ENCODE measurements around the gene CALHM6.
A peak's percentile ranks its signal among the peaks of the same experiment; 100 is the strongest.

Gene CALHM6

DNA sequence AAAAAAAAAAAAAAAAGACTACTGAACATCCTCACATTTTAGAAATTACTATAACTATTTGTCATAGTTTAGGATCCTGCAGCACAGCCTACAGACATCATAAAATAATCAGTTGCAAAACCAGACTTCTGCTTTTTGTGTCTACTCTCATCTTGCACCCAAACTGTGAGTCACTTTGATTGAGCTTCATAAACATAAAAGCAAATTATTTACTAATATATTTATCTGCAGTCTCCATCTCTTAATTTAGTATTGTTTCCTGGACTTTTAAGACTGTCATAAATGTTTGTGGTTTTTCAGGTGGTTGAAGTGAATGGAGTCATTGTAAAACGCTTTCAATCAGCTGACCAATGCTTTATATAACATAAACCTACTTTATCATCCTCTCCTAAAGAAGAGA is 14.8 kb upstream of the CALHM6 start:
- DNase-seq: no peak

DNA sequence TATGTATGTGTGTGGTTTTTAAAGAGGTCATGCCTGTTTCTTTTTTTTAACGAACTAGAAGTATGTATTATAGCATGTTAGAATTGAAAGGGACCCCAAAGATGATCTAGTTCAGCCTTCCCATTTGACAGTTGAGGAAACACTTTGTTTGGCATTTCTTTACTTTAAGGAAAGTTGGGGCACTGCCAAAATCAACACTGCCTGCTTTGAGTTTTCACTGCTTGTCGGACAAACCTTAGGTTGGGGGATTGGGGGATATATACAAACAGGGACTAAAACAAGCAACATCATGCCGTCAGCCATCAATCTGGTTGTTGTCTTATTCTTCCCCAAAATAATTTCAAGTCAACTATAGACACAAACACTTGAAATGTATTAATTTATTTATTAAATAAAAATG is 14.1 kb upstream of the CALHM6 start:
- no peak for DNase-seq

DNA sequence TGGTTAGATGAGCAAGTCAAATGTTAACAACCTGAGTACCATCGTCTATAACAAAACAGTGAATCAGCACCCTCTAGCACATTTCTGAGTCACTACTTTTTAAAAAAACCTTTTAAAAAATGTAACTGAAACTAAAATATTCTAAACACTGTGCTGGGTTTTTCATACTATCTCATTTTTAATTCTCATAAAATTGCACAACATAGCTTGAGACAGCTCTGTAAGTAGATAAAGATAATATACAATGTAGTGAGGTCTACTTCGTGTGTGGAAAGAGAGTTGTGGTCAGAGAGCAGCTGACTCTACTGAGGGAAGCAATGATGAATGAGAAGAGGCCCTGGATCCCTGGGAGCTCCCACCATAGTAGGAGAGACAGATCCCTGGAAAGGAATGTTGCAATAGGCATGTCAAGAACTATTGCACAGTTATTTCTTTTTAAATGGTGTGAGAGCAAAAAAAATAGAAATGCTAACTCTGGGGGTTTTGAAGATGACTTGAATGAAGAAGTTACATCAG is 13.6 kb upstream of the CALHM6 start:
- DNase-seq: no peak

- DNase-seq: no peak
Measured at GRCh38 chr6:116449565-116449964, 11.6 kb upstream of the CALHM6 start.

DNA sequence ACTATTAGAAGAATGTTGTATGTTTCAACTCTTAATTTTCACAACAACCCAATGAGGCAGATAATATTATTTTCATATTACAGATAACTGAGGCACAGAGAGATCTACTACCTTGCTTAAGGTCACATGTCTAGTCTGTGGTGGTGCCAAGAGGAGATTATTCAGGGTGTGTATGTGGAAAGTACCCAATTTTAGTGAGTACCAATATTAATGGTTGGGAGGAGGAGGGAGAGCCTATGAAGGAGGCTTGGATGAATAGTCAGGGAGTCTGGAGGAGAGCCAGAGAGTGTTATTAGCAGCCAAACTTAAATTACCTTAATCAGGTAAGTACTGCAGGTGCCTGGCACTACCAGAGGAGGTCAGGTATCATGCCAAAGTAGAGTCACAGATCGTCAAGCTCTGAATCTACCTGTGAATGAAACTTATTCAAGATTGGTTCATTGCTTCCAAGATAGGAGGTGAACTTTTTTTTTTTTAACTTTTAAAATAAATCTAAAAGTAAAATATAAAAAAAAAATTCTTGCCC is 10.9 kb upstream of the CALHM6 start:
- no peak for DNase-seq

DNA sequence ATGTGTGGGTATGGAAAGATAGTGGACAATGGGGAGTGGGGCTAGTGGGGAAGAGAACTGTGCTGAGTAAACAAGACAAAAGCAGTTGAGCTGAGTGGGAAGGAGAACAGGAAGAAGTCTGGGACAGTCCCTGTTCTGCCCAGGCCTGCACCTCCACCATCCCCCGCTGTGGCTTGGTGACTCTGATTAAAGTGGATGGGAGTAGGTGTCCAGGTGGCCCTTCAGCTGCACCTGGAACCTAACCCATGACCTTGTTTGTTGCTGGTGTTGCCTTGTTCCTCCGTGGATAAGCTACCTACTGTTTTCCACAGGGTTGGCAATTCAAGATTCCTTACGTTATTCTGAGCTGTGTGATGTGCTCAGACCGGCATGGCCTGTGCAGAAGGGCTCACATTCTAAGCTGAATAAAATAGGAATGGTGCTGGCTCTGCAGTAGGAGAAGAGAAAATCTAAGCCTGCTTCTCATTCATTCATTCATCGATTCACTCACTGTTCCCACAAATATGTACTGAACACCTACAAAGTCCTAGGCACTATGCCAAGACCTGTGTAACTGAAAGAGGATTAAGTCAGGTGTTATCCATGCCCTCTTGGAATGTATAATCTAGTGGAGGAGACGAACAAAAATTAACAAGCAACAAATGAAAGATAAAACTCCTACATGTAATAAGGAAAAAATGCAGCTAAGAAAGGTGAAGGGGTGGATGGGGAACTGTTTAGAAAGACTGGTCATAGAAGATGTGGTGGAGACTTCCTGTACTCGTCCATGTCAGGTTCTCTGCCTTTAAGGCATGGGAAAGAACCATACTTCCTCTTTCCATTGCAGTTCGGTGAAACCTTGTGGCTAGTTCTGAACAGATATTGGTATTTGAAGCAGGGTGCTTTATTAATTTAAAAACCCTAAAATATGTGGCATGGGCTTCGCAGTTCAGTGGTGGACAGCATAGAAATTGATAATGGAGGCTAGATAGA is 10.1 kb upstream of the CALHM6 start:
- DNase-seq: no peak

DNA sequence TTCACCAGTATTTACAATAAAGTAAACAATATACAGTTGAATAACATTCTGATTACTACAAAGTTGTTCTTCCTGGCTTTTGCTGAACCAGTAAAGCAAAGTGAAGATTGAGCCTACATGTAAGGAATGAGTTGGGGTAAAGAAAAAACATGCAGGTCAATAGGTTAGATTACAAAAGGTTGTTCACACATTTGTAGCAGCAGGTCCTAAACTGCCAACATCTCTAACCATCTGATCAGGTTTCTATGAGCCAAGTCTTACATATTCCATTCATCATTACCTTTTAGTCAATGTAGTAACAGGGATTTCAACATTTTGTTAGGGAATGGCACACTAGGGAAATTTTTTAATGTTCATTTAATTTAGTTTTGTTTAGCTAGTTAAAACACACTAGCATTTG is 9.3 kb upstream of the CALHM6 start:
- no peak for DNase-seq

DNA sequence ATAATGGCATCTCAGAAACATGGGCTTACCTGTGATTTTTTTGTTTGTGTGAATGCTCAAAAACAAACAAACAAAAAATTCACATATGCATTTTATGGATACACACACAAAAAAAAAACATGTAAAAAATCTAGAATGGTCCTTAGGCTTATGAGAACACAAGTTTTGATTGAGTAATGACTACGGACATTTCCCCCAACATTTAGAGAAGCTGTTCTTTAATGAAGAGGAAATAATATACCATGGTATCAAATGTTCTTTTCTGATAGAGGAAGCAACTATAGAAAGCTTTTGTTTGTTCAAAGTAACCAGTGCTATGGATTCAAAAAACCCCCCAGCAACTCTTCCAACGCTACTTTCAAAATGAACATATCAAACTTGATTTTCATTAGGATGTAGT is 8.6 kb upstream of the CALHM6 start:
- DNase-seq: no peak

- no peak for DNase-seq
Measured at GRCh38 chr6:116456106-116456505, 5.1 kb upstream of the CALHM6 start.

DNA sequence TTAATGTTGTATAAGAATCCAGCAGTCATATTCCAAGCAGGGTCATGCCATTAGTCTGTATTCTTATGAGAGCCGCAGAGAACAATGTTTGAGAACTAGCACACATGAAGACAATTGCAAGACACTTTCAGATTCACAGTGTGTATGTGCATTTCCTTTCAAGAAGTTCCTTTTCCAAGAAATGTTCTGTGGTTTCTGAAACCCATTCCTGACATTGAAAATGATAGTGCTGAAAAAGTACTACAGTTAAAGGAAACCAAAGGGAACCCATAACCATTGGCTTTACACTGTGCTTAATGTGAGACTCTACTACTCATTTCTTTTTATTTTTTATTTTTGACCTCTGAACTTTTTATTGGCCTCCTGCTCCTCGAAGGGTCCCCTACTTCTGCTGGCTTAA is 4.2 kb upstream of the CALHM6 start:
- DNase-seq: no peak

DNA sequence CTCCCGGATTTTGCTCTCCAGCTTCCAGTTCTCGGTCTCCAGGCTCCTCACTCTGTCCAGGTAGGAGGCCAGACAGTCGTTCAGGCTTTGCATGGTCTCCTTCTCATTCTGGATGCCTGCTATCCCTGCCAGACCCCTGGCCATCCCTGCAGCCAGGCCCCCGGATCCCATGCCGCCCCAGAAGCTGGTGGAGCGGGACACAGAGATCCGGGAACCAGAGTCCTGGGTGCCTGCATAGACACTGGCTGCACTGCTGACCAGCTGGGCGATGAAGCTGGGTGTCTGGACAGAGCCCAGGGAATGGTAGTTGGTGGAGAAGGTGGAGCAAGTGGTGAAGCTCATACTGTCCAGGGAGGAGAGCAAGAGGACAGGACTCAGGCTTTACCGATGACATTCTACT is 2.9 kb upstream of the CALHM6 start:
- no peak for DNase-seq

- no peak for DNase-seq
Measured at GRCh38 chr6:116459927-116460326, 1.2 kb upstream of the CALHM6 start.

DNA sequence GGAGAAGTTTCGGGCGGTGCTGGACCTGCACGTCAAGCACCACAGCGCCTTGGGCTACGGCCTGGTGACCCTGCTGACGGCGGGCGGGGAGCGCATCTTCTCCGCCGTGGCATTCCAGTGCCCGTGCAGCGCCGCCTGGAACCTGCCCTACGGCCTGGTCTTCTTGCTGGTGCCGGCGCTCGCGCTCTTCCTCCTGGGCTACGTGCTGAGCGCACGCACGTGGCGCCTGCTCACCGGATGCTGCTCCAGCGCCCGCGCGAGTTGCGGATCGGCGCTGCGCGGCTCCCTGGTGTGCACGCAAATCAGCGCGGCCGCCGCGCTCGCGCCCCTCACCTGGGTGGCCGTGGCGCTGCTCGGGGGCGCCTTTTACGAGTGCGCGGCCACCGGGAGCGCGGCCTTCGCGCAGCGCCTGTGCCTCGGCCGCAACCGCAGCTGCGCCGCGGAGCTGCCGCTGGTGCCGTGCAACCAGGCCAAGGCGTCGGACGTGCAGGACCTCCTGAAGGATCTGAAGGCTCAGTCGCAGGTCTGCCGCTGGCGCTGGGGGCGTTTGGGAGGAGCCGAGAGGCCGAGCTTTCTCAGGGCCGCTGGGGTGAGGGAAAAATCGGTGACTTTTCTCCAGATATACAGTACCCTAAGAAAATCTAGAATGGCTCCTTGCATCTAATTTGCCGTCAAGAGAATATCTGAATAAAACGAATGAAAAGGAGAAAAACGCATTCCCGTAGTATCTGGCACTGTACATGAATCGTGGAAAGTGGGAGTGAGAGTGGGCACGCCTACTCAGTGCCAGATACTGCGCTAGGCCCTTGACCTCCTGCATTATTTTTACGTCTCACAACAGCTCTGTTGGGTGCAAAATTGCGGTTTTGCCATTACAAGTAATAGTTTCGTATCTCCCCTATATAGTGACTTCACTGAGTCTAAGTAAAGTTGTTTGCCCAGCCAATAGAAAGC is 1.0 kb downstream of the CALHM6 start:
- peak; percentile 63 for DNase-seq

GRCh38 chr6:116463301-116463700 is 2.1 kb downstream of the CALHM6 start:
- no peak for DNase-seq

- no peak for DNase-seq
Measured at GRCh38 chr6:116465246-116465645, 4.1 kb downstream of the CALHM6 start.

- no peak for DNase-seq
Measured at GRCh38 chr6:116467096-116467495, 5.9 kb downstream of the CALHM6 start.

- DNase-seq: no peak
Measured at GRCh38 chr6:116467514-116467913, 6.3 kb downstream of the CALHM6 start.

GRCh38 chr6:116468293-116468692 is 7.1 kb downstream of the CALHM6 start:
- no peak for DNase-seq

DNA sequence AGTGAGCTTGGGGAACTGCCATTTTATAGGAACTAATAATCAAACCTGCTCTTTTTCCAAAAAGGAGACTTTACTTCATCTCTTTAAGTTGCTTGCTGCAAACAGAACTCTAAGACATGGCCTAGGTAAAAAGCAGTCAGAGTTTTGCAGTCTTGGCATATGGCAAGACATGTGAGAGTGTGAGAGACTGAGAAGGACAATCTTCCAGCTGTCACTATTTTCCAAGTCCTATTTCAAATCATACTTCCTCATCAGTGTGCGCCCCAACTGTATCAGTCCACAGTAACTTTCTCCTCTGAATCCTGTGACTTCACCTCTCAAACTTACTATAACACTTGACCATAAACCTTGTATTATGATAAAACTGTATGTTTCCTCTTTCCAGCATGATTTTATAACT is 10.4 kb downstream of the CALHM6 start:
- DNase-seq: no peak

DNA sequence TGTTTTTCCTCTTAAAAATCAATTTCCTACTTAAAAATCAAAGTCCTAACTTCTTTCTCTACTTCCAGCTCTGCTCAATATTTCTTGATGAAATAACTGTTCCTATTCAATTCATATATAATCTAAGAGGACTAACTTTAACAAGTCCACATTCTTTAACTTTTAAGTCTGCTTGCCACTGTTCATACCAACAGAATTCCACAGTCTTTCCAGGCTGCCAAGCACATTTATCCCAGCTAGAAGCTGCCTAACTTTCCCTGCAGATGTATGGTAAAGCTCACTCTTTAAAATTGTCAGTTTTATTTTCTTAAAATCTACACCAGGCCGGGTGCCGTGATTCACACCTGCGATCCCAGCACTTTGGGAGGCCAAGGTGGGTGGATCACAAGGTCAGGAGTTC is 11.5 kb downstream of the CALHM6 start:
- DNase-seq: no peak

DNA sequence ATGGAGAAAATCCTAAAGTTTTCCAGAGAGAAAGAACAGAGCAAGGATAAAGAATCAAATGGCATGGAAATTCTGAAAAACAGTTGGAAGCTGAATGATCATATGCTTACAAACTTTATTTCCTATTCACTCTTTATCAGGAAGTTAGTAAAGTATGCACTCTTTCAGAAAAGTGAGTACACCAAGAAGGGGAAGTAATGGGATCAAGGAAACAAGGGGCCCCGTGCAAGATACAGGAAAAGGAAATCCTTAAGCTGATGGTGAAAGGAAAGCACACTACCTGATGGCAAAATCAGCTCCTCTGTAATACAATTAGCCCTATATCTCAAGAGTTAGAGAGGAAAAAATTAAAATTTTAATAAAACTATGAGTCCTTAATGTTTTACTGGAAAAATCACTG is 14.0 kb downstream of the CALHM6 start:
- no peak for DNase-seq

GRCh38 chr6:116476002-116476678 is 15.0 kb downstream of the CALHM6 start:
- peak; percentile 47 for DNase-seq

DNA sequence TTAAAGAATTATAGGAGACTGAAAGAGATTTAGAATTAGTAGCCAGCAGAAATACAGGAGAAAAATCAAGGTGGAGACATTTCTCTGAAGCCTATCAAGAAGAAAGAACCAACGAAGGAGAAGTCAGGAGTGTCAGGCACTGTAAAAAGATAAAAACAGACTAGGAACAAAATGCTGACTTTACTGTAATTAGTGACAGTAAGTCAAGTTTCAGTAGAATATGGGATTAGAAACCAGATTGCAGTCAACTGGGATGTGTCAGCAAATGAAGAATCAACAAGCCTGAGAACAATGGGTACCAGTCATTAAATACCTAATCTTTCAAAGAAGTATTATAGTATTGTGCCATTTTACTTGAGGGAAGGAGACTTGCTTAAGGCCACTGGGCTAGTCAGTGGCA is 21.6 kb downstream of the CALHM6 start:
- no peak for DNase-seq

Measured in central memory CD4-positive, alpha-beta T cell (primary cell).